OCI-LY7 (cell line): Measurements from ENCODE around the gene GPATCH3. TPM values are rescaled to one million over a fixed set of nuclear protein-coding genes. Genes with fewer than 3 reads are reported as not detected.

Experiments used
- BruUV-seq: library from RNA; stranded (reverse); fragments of 400-500 nt; replicated peaks from 2 replicates; lab custom pipeline; 2021; lab: Mats Ljungman, UMichigan
- CTCF ChIA-PET: fragments of 300-600 bp; sonication (Branson Sonifier 250); formaldehyde crosslinking; loops from one replicate; lab custom pipeline; 2022; ENCODE audit warnings: antibody characterized with exemption; ENCODE audit not compliant: unreplicated experiment; lab: Charles Lee
- POLR2A ChIA-PET: fragments of 300-600 bp; sonication (Branson Sonifier 250); formaldehyde crosslinking; loops from one replicate; lab custom pipeline; 2022; ENCODE audit warnings: antibody characterized with exemption; lab: Charles Lee
- DNase-seq: peaks from one replicate; pipeline ENCODE4 v3.0.0-alpha.2; 2015; ENCODE audit warnings: low spot score
- H2AFZ ChIP-seq: fragments of 200-600 bp; sonication (generic), shearing (Covaris generic); 2 replicates; pipeline ENCODE4 v1.6.1; 2014; ENCODE audit warnings: mild to moderate bottlenecking, antibody characterized with exemption, low read length, moderate library complexity
- H3K27ac ChIP-seq: fragments of 200-600 bp; sonication (generic); 2 replicates; pipeline ENCODE4 v1.5.1; 2014; ENCODE audit warnings: mixed run types, low read depth, mild to moderate bottlenecking, moderate library complexity, low read length, inconsistent platforms; ENCODE audit not compliant: poor library complexity, severe bottlenecking
- H3K36me3 ChIP-seq: fragments of 200-600 bp; sonication (generic); 2 replicates; pipeline ENCODE4 v1.6.1; 2014; ENCODE audit warnings: mild to moderate bottlenecking, antibody characterized with exemption, low read length, moderate library complexity, mixed read lengths; ENCODE audit not compliant: insufficient read depth
- H3K4me1 ChIP-seq: fragments of 200-600 bp; sonication (generic); 2 replicates; pipeline ENCODE4 v1.5.1; 2014; ENCODE audit warnings: mild to moderate bottlenecking, low read length; ENCODE audit not compliant: insufficient read depth, poor library complexity, severe bottlenecking
- H3K4me2 ChIP-seq: fragments of 200-600 bp; sonication (generic); 2 replicates; pipeline ENCODE4 v1.6.1; 2014; ENCODE audit warnings: mild to moderate bottlenecking, low read length
- H3K4me3 ChIP-seq: fragments of 200-600 bp; sonication (generic); 2 replicates; pipeline ENCODE4 v1.5.1; 2014; ENCODE audit warnings: mild to moderate bottlenecking, low read depth, low read length; ENCODE audit not compliant: poor library complexity, severe bottlenecking
- H3K79me2 ChIP-seq: fragments of 200-600 bp; sonication (generic); 2 replicates; pipeline ENCODE4 v1.6.1; 2016; ENCODE audit warnings: low read depth, mild to moderate bottlenecking, low read length, moderate library complexity, mixed read lengths; ENCODE audit not compliant: insufficient read depth
- H3K9me2 ChIP-seq: fragments of 200-600 bp; sonication (generic); 2 replicates; pipeline ENCODE4 v1.6.1; 2016; ENCODE audit warnings: mild to moderate bottlenecking, low read length, mixed read lengths; ENCODE audit not compliant: insufficient read depth
- H3K9me3 ChIP-seq: fragments of 200-600 bp; sonication (generic); 2 replicates; pipeline ENCODE4 v1.6.1; 2014; ENCODE audit warnings: mild to moderate bottlenecking, mixed run types, low read length, mixed read lengths
- H4K20me1 ChIP-seq: fragments of 200-600 bp; sonication (generic); 2 replicates; pipeline ENCODE4 v1.6.1; 2014; ENCODE audit warnings: mild to moderate bottlenecking, antibody characterized with exemption, low read length, moderate library complexity, mixed read lengths; ENCODE audit not compliant: insufficient read depth
- EZH2phosphoT487 ChIP-seq: fragments of 200-600 bp; sonication (generic); IDR thresholded peaks from 2 replicates; pipeline ENCODE4 v1.6.1; 2018; ENCODE audit warnings: low read depth, borderline replicate concordance, mild to moderate bottlenecking, mixed run types, antibody characterized with exemption, low read length, moderate library complexity, mixed read lengths
- intact Hi-C: fragments of 100-400 bp; cut with micrococcal nuclease; formaldehyde crosslinking; loops from one replicate; pipeline ENCODE4 v1.10.0; 2022; ENCODE audit not compliant: unreplicated experiment
- total RNA-seq, 2 experiments: library from RNA; depleted of rRNA in 1 of 2; stranded (reverse); fragments of >200 nt in 1 of 2; shearing (Covaris generic) in 1 of 2; gene quantifications; 2 replicates each; pipeline ENCODE4 v1.2.3, GENCODE V29; 2014 to 2022
- TF ChIP-seq, protein P1 (sequence below): fragments of 200-600 bp; sonication (generic); conservative IDR thresholded peaks from 2 replicates; pipeline ENCODE4 v1.5.1; 2014; ENCODE audit warnings: mild to moderate bottlenecking, antibody characterized with exemption, low read length, moderate library complexity, mixed read lengths

Gene GPATCH3
- total RNA-seq, 2 experiments from 2014 or later, result 9.2 to 15.2 TPM

DNA sequence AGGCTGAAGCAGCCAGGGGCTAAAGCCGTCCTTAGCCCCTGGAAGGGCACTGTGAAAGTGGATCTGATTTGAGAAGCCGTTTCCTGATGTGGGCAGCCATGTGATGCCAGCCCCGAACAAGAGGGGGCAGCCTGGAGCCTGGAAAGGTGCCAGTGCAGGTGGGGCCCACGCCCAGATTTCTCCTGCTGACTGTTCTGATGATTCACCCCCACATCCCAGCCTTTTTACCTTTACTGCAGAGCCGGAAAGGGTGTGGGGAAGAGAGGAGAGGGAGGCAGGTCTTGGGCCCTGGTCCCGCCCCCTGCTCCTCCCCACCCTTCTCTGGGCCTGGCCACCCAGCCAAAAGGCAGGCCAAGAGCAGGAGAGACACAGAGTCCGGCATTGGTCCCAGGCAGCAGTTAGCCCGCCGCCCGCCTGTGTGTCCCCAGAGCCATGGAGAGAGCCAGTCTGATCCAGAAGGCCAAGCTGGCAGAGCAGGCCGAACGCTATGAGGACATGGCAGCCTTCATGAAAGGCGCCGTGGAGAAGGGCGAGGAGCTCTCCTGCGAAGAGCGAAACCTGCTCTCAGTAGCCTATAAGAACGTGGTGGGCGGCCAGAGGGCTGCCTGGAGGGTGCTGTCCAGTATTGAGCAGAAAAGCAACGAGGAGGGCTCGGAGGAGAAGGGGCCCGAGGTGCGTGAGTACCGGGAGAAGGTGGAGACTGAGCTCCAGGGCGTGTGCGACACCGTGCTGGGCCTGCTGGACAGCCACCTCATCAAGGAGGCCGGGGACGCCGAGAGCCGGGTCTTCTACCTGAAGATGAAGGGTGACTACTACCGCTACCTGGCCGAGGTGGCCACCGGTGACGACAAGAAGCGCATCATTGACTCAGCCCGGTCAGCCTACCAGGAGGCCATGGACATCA is 37.2 kb downstream of the GPATCH3 start, which contains the start of gene SFN:
Gene SFN (plus strand): TSS at position 369 of the 904 bp plus-strand sequence. CDS start 64 bp downstream, at position 433.
- Histone ChIP-seq H3K9me2 (no peaks in the 10 kb centered on the region), H3K36me3 (no peaks in the 10 kb centered on the region), H3K4me3 (peak within 1 kb of the TSS; percentile 82), H3K9me3 (no peaks in the 10 kb centered on the region), H3K4me1 (peaks cover 40% of the 10 kb centered on the region), H4K20me1 (no peaks in the 10 kb centered on the region), H3K79me2 (no peaks in the 10 kb centered on the region), H3K4me2 (peak within 1 kb of the TSS; percentile 77), H3K27ac (peak within 1 kb of the TSS; percentile 97), H2AFZ (peak within 1 kb of the TSS; percentile 9; the same call in 1 of the 2 replicates)
- no peak for TF ChIP-seq EZH2phosphoT487
- TF ChIP-seq, protein P1, sequence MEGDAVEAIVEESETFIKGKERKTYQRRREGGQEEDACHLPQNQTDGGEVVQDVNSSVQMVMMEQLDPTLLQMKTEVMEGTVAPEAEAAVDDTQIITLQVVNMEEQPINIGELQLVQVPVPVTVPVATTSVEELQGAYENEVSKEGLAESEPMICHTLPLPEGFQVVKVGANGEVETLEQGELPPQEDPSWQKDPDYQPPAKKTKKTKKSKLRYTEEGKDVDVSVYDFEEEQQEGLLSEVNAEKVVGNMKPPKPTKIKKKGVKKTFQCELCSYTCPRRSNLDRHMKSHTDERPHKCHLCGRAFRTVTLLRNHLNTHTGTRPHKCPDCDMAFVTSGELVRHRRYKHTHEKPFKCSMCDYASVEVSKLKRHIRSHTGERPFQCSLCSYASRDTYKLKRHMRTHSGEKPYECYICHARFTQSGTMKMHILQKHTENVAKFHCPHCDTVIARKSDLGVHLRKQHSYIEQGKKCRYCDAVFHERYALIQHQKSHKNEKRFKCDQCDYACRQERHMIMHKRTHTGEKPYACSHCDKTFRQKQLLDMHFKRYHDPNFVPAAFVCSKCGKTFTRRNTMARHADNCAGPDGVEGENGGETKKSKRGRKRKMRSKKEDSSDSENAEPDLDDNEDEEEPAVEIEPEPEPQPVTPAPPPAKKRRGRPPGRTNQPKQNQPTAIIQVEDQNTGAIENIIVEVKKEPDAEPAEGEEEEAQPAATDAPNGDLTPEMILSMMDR, result peak; percentile 86
- CTCF ChIA-PET, result interaction anchor here (0.5 kb wide), 1 partner anchor 1246 kb away, joined by 5 read pairs; no protein-coding TSS in a partner anchor
- intact Hi-C loops, result loop anchor here (1.0 kb wide), 1 partner anchor 15 kb away; no protein-coding TSS in a partner anchor
- POLR2A ChIA-PET, result interaction anchor here (0.8 kb wide), 1 partner anchor 15 kb away, joined by 4 read pairs; no protein-coding TSS in a partner anchor
- peak; percentile 74 for DNase-seq
- no TSS peak for BruUV-seq

DNA sequence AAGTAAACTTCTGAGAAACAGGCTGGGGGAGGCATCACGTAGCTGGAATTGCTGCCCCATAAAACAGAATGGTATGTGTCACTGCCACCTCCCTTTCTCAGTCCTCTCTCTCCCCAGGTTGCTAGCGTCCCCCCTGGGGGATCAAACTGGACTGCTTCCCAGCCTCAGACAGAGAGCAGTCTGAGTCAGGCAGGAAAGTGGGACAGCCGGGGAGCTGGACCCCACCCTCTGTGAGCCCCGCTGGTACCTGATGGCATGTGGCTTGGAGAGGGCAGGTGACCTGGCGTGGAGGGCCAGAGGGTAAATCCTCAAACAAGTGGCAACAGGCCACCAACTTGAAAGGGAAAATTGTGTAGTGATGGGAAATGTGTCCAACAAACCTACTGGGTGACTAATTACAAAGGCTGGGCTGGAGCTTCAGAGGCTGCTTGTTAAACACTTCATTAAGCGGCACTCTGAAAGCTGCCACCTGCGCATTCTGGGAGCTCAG is 38.3 kb downstream of the GPATCH3 start:
- H3K4me1 ChIP-seq, result peaks cover 30% of the 10 kb centered on the region
- H4K20me1 ChIP-seq, result no peaks in the 10 kb centered on the region
- intact Hi-C loops, result loop anchor here (1.0 kb wide), 1 partner anchor 16 kb away; no protein-coding TSS in a partner anchor
- H3K27ac ChIP-seq, result no peak overlapping the region
- TF ChIP-seq, protein P1, result no peak
- no peak for TF ChIP-seq EZH2phosphoT487
- H3K9me2 ChIP-seq, result no peaks in the 10 kb centered on the region
- H2AFZ ChIP-seq, result no peak overlapping the region
- H3K79me2 ChIP-seq, result no peaks in the 10 kb centered on the region
- BruUV-seq, result no TSS peak
- no peak overlapping the region for H3K4me3 ChIP-seq
- no peak overlapping the region for H3K4me2 ChIP-seq
- no peaks in the 10 kb centered on the region for H3K9me3 ChIP-seq
- ChIA-PET POLR2A (interaction anchor here (0.7 to 1.0 kb wide), 2 partner anchors 28 to 37 kb away, joined by 3 to 4 read pairs; partner anchors contain the start of gene GPN2), CTCF (no interaction called here)
- no peaks in the 10 kb centered on the region for H3K36me3 ChIP-seq
- DNase-seq, result no peak
